PFSK-1 (cell line): Measurements from ENCODE around the gene SLC7A4.

Experiments
- POLR2AphosphoS5 ChIP-seq: IDR thresholded peaks from 2 replicates; pipeline ENCODE4 v1.6.1; 2012; ENCODE audit warnings: low read depth, mild to moderate bottlenecking, control low read depth, low read length, moderate library complexity
- REST ChIP-seq, 2 experiments: IDR thresholded peaks; 2 replicates each; pipeline versions ENCODE4 v1.6.1 to v1.8.0; 2011 to 2012; ENCODE audit warnings: low read depth in 2 of 2, low read length in 2 of 2, control low read depth in 1 of 2, inconsistent platforms in 1 of 2, mild to moderate bottlenecking in 1 of 2, moderate library complexity in 1 of 2; ENCODE audit not compliant: insufficient read depth in 1 of 2
- SIN3A ChIP-seq: IDR thresholded peaks from 2 replicates; pipeline ENCODE4 v1.6.1; 2012; ENCODE audit warnings: mild to moderate bottlenecking, low read length, moderate library complexity, borderline replicate concordance; ENCODE audit not compliant: insufficient read depth
- TAF1 ChIP-seq: IDR thresholded peaks from 2 replicates; pipeline ENCODE4 v1.6.1; 2012; ENCODE audit warnings: low read length, control low read depth, borderline replicate concordance; ENCODE audit not compliant: insufficient read depth

GRCh38 chr22:21069375-21069774 lies 37.0 kb upstream of the SLC7A4 start:
- TF ChIP-seq REST (IDR thresholded peaks at IDR 0.05; ENCODE audit: insufficient read depth in 1 of 2, low read depth in 2 of 2, low read length in 2 of 2) (no peak), POLR2AphosphoS5 (no peak), SIN3A (no peak), TAF1 (no peak)
